ENCODE results near the gene GPR85. TPM values are rescaled to one million over a fixed set of nuclear protein-coding genes. Genes with fewer than 3 reads are reported as not detected.
"Not testable (repeated sequence)": the region's sequence is repeated elsewhere in the genome, so short reads cannot be mapped to it uniquely, and the experiment has no call there.

Gene GPR85
- total and polyA plus RNA-seq, 3 donors from 2014 or later, result 2.8 to 18.5 (median 5.4) TPM

GRCh38 chr7:113118074-113118959 lies 31.7 kb upstream of the GPR85 start, which contains the start of gene SMIM30:
SMIM30 (minus strand) TSS chr7:113118554; CDS start chr7:113117578, 976 bp downstream.
- peak; percentile 99 for DNase-seq
- peak within 1 kb of the TSS in 1 of 2 donors; percentile 77 for H3K27ac ChIP-seq
- TF ChIP-seq POLR2A (IDR thresholded peaks at IDR 0.05) (peak; percentile 68), CTCF (IDR thresholded peaks at IDR 0.05) (no peak)
- intact Hi-C loops (cut with DNase I; ENCODE audit: low total_unique reads), result no loop called here
- H3K36me3 ChIP-seq (ENCODE audit: low read depth, missing control alignments), result no peaks in the 10 kb centered on the region
- 0 to 1% methylated on average over 35 of the region's 35 CpGs for WGBS, 2 donors
- H3K4me3 ChIP-seq, result peak within 1 kb of the TSS; percentile 62 to 65
- no peaks in the 10 kb centered on the region for H3K9me3 ChIP-seq
- H3K4me1 ChIP-seq, result no peaks in the 10 kb centered on the region
- H3K27me3 ChIP-seq, result no peaks in the 10 kb centered on the region

- H3K9me3 ChIP-seq; H3K36me3 ChIP-seq (ENCODE audit: low read depth, missing control alignments); H3K27ac ChIP-seq; intact Hi-C loops (cut with DNase I; ENCODE audit: low total_unique reads); H3K4me1 ChIP-seq; H3K27me3 ChIP-seq; DNase-seq: not testable (repeated sequence)
- peak overlapping the region in 1 of 2 donors; percentile 65 for H3K4me3 ChIP-seq
- WGBS, 2 donors, result 54 to 58% methylated on average over 4 of the region's 4 CpGs
These were observed 30.7 kb upstream of the GPR85 start for GRCh38 chr7:113117374-113117774.

GRCh38 chr7:113113912-113114311 lies 27.3 kb upstream of the GPR85 start:
- no peak for DNase-seq
- Histone ChIP-seq H3K4me3 (no peak overlapping the region), H3K4me1 (no peaks in the 10 kb centered on the region), H3K27me3 (no peaks in the 10 kb centered on the region), H3K27ac (no peak overlapping the region), H3K36me3 (ENCODE audit: low read depth, missing control alignments) (no peaks in the 10 kb centered on the region), H3K9me3 (no peaks in the 10 kb centered on the region)
- intact Hi-C loops (cut with DNase I; ENCODE audit: low total_unique reads), result no loop called here
- TF ChIP-seq CTCF (IDR thresholded peaks at IDR 0.05), result no peak
- TF ChIP-seq POLR2A (IDR thresholded peaks at IDR 0.05), result no peak
- 69 to 89% methylated on average over 2 of the region's 2 CpGs for WGBS, 2 donors

GRCh38 chr7:113109718-113110117 lies 23.1 kb upstream of the GPR85 start:
- DNase-seq, result no peak
- Histone ChIP-seq H3K36me3 (ENCODE audit: low read depth, missing control alignments) (no peaks in the 10 kb centered on the region), H3K4me3 (no peak overlapping the region), H3K27me3 (no peaks in the 10 kb centered on the region), H3K27ac (no peak overlapping the region), H3K4me1 (no peaks in the 10 kb centered on the region), H3K9me3 (no peaks in the 10 kb centered on the region)
- no peak for TF ChIP-seq CTCF (IDR thresholded peaks at IDR 0.05)
- no peak for TF ChIP-seq POLR2A (IDR thresholded peaks at IDR 0.05)
- intact Hi-C loops (cut with DNase I; ENCODE audit: low total_unique reads), result no loop called here
- WGBS, 2 donors, result 36 to 39% methylated on average over 1 of the region's 1 CpG

- 59 to 62% methylated on average over 5 of the region's 5 CpGs for WGBS, 2 donors
- no peak for DNase-seq
- H3K27ac ChIP-seq, result no peak overlapping the region
- H3K4me1 ChIP-seq, result no peaks in the 10 kb centered on the region
- intact Hi-C loops (cut with DNase I; ENCODE audit: low total_unique reads), result no loop called here
- H3K9me3 ChIP-seq, result no peaks in the 10 kb centered on the region
- no peaks in the 10 kb centered on the region for H3K36me3 ChIP-seq (ENCODE audit: low read depth, missing control alignments)
- no peak overlapping the region for H3K4me3 ChIP-seq
- no peaks in the 10 kb centered on the region for H3K27me3 ChIP-seq
- TF ChIP-seq CTCF (IDR thresholded peaks at IDR 0.05) (no peak), POLR2A (IDR thresholded peaks at IDR 0.05) (no peak)
These were observed 13.5 kb upstream of the GPR85 start for GRCh38 chr7:113100121-113100603.

Measured in testis (tissue), 3 donors.